GM19452 (cell line): ENCODE measurements around the gene FAM186B.

ENCODE experiments used
- ATAC-seq: cut with Tn5 transposase; IDR thresholded peaks from one replicate; pipeline ENCODE4 v1.9.1; 2021; ENCODE audit not compliant: unreplicated experiment

FAM186B gene

DNA sequence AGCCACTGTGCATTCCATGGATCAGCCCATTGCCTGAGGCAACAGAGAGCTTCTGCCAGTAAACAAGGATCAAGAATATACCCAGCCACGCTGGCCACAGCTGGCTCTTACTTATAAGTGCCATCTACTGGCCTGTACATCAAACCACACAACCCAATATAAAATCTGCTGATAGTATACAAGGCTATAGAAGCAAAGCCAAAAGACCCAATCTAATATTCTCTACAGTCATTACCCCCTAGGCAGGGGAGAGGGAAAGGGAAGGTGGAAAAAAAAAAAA, 4.4 kb upstream of the FAM186B start:
- no peak for ATAC-seq

DNA sequence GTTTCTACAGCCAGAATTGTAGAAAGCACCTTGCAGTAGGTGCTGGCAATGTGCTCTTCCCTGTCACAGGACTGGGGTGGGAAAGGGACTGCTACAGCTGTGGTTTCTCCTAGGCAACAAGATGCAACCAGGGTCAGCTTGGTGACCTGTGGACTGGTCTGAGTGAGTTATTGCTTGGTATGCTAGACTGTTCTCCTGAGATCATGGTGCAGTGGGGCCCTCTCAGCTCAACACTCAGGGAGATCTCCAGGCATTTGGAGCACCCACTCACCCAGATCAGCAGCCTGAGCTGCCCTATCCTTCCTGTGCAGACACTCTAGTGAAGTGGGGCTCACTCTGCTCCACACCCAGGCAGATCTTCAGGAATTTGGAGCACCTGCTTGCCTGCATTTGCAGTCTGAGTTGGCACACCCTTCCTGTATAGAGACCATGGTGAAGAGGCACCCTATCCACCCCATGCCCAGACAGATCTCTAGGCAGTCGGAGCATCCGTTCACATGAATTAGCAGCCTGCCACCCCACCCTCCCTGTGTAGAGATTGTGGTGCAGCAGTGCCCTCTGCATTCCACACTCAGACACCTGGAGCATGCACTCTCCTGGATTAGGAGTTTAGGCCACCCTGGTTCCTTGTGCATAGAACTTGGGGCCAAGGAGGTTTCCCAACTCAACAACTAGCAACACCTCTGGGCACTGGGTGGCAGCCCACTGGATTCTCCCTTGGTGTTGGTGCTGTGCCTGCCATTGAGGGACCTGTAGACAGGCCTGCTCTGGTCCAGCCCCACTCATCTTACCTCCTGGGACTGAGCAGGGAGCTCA, 3.8 kb upstream of the FAM186B start:
- no peak for ATAC-seq

DNA sequence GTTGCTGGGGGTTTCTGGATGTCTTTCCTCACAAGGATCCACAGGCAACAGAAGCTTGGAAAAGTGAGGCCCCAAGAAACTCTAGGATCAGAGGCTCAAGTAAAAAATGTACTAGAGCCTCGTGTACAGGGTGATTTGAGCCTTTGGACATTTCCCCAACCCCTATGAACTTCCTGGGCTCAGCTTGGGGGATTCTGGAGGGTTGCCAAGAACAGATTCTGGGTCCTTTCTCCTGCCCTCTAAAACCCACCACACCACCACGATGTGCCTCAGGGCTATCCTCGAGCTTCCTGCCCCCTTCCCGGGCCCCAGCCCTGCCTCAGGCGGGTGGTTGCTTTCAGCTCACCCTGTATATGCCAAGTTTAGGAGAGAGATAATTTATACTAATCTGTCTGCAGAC, 583 bp downstream of the FAM186B start:
- ATAC-seq = no peak

DNA sequence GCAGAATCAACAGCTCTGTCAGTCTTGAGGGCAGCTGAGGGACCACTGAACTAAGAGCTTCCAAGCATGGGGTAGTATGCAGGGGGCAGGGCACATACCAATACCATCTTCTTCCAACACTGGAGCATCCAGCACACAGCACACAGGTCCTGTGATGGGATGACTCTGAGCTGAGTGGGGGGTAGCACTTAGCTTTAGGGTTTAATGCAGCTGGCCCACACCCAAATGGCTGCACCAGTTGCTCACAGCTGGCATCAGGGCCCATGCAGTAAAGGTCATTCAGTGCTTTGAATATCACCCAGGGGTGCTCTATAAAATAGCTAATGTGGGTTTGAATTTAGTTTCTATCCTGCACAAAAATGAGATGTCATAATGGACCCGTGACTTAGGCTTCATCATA, 1.7 kb downstream of the FAM186B start:
- no peak for ATAC-seq

DNA sequence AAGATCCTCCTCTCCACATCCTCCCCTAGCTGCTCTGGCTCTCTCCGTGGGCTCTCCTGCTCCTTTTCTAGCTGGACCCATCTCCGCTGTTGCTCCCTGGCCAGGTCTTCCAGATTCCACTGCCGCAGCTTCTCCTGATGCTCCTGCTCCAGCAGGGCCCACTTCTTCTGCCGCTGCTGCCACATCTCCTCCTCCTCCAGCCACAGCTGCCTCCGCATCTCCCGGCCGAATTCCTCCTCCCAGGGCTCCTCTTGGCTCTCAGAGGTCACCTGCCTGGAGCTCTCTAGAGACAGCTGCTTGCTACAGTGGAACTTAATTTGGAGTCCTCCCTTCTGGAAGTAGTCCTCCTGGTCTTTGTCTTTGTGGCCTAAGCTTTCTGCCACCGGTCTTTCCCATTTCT, 5.5 kb downstream of the FAM186B start:
- no peak for ATAC-seq

DNA sequence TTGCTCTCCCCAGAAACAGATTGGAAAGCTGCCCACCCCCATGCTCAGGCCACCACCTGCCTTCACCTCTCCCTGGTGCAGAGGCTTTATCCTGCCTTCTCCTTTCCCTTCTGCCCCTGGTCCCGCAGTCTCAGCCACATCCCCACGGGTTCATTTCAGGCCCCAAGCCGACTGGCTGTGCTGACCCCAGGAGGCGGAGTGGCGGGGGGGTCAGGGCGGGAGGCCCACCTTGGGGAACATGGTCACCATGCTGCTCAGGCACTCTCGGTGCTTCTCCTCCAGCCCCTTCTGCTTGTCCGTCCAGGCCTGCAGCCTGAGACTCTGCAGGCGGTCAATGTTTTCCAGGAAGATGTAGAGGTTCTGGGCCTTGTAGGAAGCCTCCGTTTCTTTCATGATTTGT, 6.9 kb downstream of the FAM186B start:
- ATAC-seq = no peak

DNA sequence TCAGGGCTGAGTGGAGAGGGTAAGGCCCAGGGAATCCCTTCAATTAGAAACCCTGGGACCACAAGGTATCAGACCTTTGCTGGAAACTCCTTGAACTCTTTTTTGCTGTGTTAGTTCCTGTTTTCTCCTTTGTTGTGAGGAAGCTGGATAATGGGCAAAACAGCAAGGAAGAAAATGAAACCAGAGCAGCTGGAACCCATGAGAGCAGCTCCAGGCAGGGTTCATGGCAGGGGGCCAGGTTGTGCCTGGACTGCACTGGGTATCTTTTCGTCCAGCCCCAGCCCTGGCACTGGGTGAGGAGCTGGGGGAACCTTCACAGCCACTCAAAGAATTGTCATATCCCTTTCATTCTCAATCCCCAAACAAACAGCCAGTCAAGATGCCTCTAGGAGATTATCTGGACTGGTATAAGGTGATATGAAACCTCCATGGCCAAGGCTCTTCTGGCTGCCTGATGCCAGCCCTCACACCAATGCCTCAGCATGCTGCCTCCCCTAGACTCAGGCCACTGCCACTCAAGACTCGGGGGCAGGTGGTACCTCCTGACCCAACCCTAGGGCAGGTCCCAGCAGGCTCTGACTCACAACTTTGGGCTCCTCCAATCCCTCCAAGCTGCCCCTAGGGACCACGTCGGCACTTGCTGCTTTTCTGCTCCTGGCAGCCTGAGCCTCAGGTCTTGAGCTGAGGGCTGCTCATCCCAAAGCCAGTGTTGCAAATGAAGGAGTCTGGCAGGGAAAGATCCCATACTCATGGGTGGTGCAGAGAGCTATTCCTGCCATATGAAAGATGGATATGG, 16.5 kb downstream of the FAM186B start:
- no peak for ATAC-seq

DNA sequence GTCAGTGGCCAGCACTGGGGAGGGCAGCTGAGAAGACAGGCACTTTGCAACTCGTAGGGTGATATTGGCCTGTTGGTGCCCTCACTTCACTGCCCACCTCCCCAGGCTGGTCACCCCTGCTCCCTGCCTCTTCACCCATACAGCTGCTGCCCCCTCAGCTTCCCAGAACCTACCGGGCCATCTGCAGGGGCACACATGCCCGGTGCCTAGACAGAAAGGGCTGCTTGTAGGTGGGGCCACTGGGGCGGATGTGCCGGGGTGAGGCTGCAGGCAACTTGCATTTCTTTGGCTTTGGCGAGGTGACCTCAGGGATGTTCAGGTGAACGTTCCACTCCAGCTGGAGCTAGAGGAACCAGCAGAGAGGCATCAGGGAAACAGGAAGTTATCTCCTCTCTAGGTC, 17.2 kb downstream of the FAM186B start:
- no peak for ATAC-seq

DNA sequence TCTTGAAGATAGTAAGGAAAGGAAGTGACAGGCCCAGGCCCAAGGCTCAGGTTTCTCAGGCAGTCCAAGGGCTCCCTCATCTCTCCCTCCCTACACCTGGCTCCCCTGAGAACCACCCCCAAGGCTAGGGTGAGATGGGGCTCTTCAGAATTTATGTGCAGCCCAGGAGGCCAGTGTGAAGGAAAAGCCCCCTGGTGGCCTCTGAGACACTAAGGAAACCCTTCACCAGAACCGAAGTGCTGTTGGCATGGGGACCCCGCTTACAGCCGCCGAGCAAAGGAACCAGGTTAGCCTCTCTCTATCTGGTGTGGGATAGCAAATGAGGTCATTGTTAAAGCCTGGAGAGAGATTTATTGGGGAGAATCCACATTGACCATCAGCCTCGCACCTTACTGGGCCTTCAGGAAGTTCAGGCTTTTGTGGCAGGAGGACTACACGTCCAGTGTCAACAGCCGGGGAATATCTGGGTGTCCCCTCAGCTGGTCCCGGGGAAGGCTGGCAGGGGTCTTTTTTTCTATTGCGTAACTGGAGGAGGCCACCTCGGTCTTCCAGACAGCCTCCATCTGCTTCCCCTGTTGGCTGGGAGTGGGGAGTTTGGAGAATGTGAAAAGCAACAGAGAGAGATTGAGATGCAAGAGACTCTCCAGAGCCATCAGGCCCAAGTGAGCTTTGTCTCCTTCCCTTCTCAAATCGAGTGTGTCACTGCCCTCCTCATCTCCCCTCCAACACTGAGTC, 18.1 kb downstream of the FAM186B start:
- no peak for ATAC-seq

DNA sequence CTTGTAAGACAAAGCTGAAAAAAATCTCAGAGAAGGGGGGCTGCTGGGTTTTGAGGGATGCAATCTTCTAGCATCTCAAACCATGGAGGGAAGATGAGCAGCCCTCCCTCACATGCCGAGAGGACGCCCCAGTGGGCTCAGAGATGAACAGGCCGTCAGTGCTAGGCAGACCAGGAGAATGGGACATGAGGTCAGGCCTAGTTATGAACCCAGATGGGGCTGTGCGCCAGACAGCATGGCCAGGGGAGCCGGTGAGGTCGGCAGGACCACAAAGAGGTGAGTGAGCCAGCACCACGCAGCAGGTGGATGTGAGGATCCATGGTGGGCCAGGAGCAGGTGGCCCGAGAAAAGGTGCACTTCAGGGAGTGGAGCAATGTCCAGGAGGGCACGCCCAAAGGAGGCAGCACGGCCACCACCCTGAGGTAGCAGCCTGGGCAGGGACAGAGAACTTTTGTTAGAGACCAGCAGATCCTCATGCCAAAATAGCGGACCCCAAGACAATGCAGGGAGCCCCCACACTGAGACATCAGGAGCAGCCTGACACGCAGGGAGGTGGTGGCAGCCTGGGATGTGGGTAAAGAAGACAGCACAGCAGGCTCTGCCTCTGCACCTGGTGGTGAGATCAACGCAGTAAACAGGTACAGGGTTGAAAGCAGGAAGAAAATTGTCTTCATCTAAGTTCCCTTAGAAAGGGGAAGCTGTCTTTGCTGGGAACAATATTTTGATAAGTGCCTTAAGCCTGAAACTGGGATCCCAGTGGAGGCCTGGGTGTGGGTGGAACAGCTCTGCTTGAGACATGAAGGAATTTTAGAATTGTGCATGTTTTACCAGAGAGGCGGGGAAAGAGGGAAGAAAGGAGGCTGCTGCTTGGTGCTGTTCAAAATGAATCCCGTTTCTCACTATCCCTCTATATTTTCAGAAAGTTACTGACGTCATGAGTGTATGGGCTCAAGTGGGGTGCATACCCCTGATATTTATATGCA, 19.7 kb downstream of the FAM186B start:
- no peak for ATAC-seq

DNA sequence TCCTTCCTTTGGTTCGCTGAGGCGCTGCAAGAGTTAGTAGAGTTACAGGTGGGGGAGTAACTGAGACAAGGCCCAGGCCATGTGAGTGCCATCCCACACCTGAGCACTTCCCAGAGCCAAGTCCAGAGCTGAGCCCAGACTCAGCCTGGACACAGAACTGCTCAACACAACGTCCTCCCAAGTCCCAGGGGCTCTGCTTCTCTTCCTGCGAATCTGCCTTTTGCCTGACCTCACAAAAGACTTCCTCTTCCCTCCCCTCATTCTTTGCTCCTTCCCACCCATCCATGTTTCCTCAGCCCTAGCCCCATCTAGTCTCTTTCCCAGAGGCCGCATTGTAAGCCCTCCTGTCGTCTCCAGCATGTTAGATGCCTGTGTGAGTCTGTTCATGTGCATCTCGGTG, 20.8 kb downstream of the FAM186B start:
- no peak for ATAC-seq

DNA sequence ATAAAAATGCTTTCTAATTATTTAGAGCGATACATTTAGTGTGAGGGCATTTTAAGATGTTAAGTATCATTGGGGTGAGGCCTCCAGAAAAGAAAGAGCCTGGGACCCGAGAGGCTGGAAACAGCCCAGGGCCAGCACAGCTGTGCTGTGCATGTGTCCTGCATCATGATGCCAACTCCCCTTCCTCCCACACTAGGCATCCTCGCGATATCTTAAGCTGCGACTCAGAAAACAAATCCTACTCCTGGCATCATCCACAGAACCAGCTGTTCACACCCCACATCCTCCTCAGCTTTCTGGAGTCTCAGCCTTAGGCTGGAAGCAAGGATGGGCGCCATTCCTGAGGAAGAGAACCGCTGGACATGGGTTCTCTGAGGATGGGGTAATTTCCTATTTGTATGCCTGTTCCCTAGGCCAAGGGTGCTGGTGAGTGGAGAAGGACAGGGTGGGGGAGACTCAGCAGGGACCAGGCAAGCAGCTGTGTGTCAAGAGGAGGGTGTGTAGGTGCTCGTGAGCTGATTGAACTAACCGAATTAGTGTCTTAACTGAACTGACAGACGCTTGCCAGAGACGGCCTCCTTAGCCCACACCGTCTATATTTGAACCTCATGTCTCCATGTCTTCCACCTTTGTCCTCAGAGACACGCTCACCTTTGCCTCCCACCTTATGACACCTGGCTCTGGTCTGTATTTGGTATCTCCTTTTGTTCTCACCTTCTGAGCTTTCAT, 21.9 kb downstream of the FAM186B start:
- ATAC-seq = no peak

DNA sequence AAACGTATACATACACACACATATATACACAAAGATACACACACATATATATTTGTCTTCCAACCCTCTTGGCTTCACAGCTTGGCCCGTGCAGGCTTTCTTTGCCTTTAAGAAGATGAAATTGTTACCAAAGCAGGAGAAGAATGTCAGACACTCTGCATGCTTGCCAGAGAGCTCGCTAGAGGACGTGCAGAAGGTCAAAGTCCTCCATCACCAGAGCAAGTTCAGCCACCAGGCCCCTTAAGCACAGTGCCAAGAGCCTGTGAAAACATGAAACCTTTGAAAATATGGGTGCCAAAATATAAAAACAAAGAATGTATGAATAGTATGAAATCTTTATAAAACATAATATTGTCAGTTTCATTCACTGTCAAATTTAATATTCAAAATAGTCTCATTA, 22.6 kb downstream of the FAM186B start:
- ATAC-seq = no peak

DNA sequence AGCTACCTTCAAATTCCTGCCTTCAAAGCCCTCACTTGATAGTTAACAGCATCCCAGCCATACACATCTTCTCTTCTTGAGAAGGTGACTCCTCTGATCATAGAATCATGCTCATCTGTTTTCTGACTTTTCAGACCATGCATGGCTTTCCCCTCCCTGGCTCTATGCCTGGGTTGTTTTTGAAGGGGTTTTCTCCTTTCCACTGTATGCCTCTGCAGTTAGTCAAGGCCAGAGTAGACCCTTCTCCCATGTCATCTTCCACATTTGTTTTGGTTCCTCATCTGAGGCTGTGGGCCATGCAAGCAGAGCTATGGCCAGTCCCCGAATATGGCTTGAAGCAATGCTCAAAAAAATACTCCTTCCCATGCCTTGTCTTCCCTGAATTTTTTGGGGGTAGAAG, 23.2 kb downstream of the FAM186B start:
- no peak for ATAC-seq

DNA sequence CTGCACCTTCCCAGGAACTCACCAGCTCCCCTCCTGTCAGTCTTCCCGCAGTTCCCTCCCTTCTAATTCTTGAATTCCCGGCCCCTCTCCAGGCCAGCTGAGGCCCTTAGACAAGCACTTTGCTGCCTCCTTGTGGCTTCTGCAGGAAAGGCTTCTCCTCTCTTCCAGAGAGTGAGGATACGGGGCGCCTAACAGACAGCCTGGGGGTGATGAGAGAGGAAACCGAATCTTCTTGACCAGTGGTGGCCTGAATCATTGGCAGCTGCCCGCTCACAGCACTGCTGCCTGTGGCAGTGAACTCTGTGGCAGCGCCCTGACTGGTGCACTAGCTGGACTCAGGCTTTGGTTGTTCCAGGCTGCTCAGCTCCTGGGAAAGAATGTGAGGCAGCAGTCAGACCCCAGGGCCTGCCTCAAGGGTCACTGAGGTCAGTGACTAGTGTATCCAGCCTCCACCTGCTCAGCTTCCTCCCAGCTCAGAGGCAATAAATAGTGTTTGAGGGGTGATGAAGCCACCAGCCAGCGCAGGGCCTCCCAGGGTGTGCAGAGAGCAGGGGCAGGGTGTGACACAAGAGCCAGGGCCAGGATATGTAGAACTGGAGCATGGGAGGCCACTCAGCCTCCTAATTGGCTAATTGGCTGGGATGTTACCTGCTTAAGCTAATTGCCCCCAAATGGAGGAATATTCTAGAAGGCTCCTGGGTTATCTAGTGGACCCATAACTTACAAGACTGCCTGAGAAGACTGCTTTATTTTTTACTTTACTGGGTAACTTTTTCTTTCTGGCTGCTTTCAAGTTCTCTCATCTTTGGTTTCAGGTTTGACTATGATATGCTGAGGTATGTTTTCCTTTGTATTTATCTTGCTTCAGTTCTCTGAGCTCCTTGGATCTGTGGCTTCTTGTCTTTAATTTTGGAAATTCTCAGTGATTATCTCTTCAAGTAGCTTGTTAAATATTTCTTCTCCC, 24.6 kb downstream of the FAM186B start:
- no peak for ATAC-seq

DNA sequence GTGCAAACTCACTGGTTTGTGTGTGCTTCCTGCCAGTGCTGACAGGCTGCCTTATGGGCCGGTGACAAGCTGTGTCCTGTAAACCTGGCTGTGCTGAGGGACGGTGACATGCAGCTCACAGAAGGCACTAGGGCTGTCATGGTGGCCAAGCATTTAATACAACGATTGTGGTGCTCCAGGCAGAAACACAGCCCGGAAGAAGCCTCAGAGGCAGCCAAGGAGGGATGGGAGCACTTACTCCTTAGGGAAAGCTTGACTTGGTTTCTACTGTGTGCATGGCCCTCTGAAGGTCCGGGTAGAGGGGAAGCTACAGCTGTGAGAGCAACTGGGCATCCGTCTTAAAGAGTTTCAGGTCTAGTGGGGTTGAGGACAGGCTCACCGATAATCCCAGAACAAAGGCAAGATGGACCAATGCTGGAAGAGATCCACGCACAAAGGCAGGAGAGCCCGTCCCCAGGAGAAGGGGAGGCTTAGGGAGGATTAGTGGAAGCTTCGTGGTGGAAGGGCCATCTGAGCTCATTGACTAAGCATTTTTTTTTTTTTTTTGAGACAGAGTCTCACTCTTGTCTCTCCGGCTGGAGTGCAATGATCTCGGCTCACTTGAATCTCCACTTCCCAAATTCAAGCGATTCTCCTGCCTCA, 26.8 kb downstream of the FAM186B start:
- no peak for ATAC-seq

DNA sequence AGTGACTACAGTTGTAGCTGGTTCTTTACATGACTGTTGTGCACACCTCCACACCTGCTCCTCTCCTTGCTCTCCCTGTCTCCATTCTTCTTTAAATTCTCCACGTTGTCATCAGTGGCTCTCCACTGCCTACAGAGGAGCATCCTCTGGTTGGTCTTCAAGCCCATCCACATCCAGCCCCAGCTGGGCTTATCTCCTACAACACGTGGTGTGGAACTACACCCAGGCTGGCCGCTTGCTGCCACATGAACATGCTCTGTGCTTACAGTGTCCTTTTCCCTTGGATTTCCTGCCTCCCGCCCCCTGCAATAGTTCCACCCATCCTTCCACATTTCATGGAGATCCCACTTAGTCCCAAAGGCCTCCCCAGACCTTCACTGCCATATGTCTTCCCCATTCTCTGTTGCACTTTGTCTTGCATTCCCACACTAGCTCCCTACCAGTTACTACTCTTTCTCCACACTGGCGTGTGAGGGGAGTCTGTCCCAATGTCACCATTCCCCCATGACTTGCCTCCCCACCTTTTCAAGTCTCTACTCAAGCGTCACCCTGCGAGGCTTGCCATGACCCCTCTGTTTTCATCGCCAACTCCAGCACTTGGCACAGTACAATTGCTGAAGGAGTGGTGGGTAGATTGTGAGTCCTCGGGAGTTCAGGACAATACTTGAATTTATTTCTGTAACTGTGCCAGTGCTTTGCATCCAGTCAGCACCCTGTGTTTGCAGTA, 27.7 kb downstream of the FAM186B start:
- no peak for ATAC-seq
